Measurements from ENCODE around the gene SLC6A5. TPM values are rescaled to one million over a fixed set of nuclear protein-coding genes. Genes with fewer than 3 reads are reported as not detected.

Gene SLC6A5
- total and polyA plus RNA-seq, 2 of the 8 experiments (the other 6 are each of a cell fraction or from before 2014, with no cell fraction given) = not detected

DNA sequence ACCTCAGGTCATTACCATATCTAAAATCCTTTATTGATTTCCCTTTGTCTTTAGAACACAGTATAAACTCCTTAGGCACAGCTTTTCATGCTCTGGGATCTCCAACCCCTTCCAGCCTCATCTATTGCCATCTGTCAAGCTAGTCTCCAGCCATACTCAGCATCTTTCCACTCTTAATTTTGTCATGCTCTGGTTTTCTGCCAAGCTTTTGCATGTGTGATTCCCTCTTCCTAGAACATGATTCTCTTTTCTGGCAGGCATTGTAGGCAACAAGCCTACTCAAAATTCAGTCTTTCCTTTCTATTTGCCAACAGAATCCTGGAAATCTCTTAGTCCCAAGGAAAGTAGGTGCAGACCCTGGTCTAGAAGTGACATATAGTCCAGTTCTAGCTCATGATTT lies 35.5 kb upstream of the SLC6A5 start (continued):
- TF ChIP-seq EZH2 (IDR thresholded peaks at IDR 0.05; ENCODE audit: low read depth, low read length, severe bottlenecking) = no peak
- TF ChIP-seq, protein P1, sequence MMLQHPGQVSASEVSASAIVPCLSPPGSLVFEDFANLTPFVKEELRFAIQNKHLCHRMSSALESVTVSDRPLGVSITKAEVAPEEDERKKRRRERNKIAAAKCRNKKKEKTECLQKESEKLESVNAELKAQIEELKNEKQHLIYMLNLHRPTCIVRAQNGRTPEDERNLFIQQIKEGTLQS (IDR thresholded peaks at IDR 0.05; ENCODE audit: insufficient read depth, low read depth, low read length) = no peak
- TF ChIP-seq, protein P2, sequence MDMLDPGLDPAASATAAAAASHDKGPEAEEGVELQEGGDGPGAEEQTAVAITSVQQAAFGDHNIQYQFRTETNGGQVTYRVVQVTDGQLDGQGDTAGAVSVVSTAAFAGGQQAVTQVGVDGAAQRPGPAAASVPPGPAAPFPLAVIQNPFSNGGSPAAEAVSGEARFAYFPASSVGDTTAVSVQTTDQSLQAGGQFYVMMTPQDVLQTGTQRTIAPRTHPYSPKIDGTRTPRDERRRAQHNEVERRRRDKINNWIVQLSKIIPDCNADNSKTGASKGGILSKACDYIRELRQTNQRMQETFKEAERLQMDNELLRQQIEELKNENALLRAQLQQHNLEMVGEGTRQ (IDR thresholded peaks at IDR 0.05; ENCODE audit: low read length) = no peak
